GM21529 (cell line): ENCODE data around the gene AQP9.

Source experiments
- ATAC-seq: cut with Tn5 transposase; IDR thresholded peaks from one replicate; pipeline ENCODE4 v1.9.1; 2021; ENCODE audit not compliant: unreplicated experiment

Gene AQP9

GRCh38 chr15:58222679-58223078 lies 84.5 kb downstream of the AQP9 start:
- ATAC-seq = no peak

GRCh38 chr15:58223432-58223831 lies 85.3 kb downstream of the AQP9 start:
- ATAC-seq = no peak

GRCh38 chr15:58224068-58224467 lies 85.9 kb downstream of the AQP9 start:
- no peak for ATAC-seq

GRCh38 chr15:58227706-58228543 lies 89.7 kb downstream of the AQP9 start:
- ATAC-seq = no peak

- ATAC-seq = no peak
These were observed 90.5 kb downstream of the AQP9 start for GRCh38 chr15:58228718-58229117.

GRCh38 chr15:58229297-58229768 lies 91.2 kb downstream of the AQP9 start:
- no peak for ATAC-seq

GRCh38 chr15:58232281-58233065 lies 94.3 kb downstream of the AQP9 start:
- ATAC-seq = no peak

GRCh38 chr15:58233341-58233740 lies 95.2 kb downstream of the AQP9 start:
- no peak for ATAC-seq
